H1 (cell line): ENCODE data around the gene TGM4. TPM values are rescaled to one million over a fixed set of nuclear protein-coding genes. Genes with fewer than 3 reads are reported as not detected.

Experiments used
- ATF3 ChIP-seq: IDR thresholded peaks from 2 replicates; pipeline ENCODE4 v1.6.1; 2011; ENCODE audit warnings: low read depth, mild to moderate bottlenecking, low read length; ENCODE audit not compliant: insufficient read depth
- CBX8 ChIP-seq: fragments of 300-800, 300-1000 bp; sonication (generic); IDR thresholded peaks from 2 replicates; pipeline ENCODE4 v1.7.1; 2016; ENCODE audit warnings: low read depth, low read length, borderline replicate concordance
- CHD7 ChIP-seq: fragments of 300-600 bp; sonication (generic); IDR thresholded peaks from 2 replicates; pipeline ENCODE4 v1.7.1; 2012; ENCODE audit warnings: low read length, moderate library complexity, mild to moderate bottlenecking, inconsistent platforms; ENCODE audit not compliant: insufficient replicate concordance
- CTBP2 ChIP-seq: IDR thresholded peaks from 2 replicates; pipeline ENCODE4 v1.7.0; 2011; ENCODE audit warnings: borderline replicate concordance, mild to moderate bottlenecking, moderate library complexity, mixed read lengths, low read length; ENCODE audit not compliant: insufficient read depth, insufficient read length
- EGR1 ChIP-seq: IDR thresholded peaks from 2 replicates; pipeline ENCODE4 v1.6.1; 2011; ENCODE audit warnings: low read depth, low read length, borderline replicate concordance
- GTF2F1 ChIP-seq: IDR thresholded peaks from 2 replicates; pipeline ENCODE4 v1.6.1; 2012; ENCODE audit warnings: low read depth, low read length, improper control_type of control experiment, borderline replicate concordance
- RNF2 ChIP-seq: fragments of 200-900, 300-1000 bp; sonication (generic); IDR thresholded peaks from 2 replicates; pipeline ENCODE4 v1.7.1; 2016; ENCODE audit warnings: borderline replicate concordance, low read depth, mild to moderate bottlenecking, antibody characterized with exemption, low read length; ENCODE audit not compliant: poor library complexity, severe bottlenecking; ENCODE audit errors: missing control alignments
- TAF1 ChIP-seq: IDR thresholded peaks from 2 replicates; pipeline ENCODE4 v1.6.1; 2011; ENCODE audit warnings: mild to moderate bottlenecking, low read depth, low read length
- ZNF274 ChIP-seq: IDR thresholded peaks from 2 replicates; pipeline ENCODE4 v1.7.0; 2012; ENCODE audit warnings: low read length, borderline replicate concordance; ENCODE audit errors: extremely low read depth
- polyA plus RNA-seq, 7 experiments: library from polyadenylated mRNA; depleted of rRNA in 3 of 7; stranded (reverse) in 5 of 7; unstranded in 2 of 7; fragments of >200 nt in 5 of 7; fragments of 200-250 nt in 2 of 7; gene quantifications; 1 replicate in 5 of 7; 2 replicates in 1 of 7; 4 replicates in 1 of 7; pipeline versions ENCODE4 v1.2.1 to v1.2.3, GENCODE V29; 2011 to 2013; ENCODE audit warnings: missing spikeins in 2 of 7, mixed read lengths in 2 of 7
- total RNA-seq: library from RNA; stranded (reverse); fragmentation: NEBNext Ultra II Directional; extraction: Animal tissue kit (Norgen Biotek cat#: 25700); gene quantifications from 2 replicates; pipeline ENCODE4 v1.2.1, GENCODE V29; 2021

Gene TGM4
- total and polyA plus RNA-seq, 2 of the 8 experiments (the other 6 are each of a cell fraction or from before 2014, with no cell fraction given): 0.02 TPM; not detected in 1

- TF ChIP-seq CHD7 (no peak), ZNF274 (no peak), CBX8 (no peak), GTF2F1 (no peak), TAF1 (no peak), CTBP2 (no peak), RNF2 (no peak), EGR1 (no peak), ATF3 (no peak)
Observed at GRCh38 chr3:44942202-44942921, 68.0 kb downstream of the TGM4 start (continued).
